Non-pigmented ciliary epithelial cell (primary cell): Measurements from ENCODE around the gene BIRC5.
"Not testable (repeated sequence)": the region's sequence is repeated elsewhere in the genome, so short reads cannot be mapped to it uniquely, and the experiment has no call there.

Experiments
- DNase-seq: peaks from one replicate; pipeline ENCODE4 v3.0.0-alpha.2; 2010; ENCODE audit warnings: low read depth

The BIRC5 gene

DNA sequence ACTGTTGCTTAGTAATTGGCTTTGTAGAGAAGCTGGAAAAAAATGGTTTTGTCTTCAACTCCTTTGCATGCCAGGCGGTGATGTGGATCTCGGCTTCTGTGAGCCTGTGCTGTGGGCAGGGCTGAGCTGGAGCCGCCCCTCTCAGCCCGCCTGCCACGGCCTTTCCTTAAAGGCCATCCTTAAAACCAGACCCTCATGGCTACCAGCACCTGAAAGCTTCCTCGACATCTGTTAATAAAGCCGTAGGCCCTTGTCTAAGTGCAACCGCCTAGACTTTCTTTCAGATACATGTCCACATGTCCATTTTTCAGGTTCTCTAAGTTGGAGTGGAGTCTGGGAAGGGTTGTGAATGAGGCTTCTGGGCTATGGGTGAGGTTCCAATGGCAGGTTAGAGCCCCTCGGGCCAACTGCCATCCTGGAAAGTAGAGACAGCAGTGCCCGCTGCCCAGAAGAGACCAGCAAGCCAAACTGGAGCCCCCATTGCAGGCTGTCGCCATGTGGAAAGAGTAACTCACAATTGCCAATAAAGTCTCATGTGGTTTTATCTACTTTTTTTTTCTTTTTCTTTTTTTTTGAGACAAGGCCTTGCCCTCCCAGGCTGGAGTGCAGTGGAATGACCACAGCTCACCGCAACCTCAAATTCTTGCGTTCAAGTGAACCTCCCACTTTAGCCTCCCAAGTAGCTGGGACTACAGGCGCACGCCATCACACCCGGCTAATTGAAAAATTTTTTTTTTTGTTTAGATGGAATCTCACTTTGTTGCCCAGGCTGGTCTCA, 11.2 kb downstream of the BIRC5 start:
- no peak for DNase-seq

DNA sequence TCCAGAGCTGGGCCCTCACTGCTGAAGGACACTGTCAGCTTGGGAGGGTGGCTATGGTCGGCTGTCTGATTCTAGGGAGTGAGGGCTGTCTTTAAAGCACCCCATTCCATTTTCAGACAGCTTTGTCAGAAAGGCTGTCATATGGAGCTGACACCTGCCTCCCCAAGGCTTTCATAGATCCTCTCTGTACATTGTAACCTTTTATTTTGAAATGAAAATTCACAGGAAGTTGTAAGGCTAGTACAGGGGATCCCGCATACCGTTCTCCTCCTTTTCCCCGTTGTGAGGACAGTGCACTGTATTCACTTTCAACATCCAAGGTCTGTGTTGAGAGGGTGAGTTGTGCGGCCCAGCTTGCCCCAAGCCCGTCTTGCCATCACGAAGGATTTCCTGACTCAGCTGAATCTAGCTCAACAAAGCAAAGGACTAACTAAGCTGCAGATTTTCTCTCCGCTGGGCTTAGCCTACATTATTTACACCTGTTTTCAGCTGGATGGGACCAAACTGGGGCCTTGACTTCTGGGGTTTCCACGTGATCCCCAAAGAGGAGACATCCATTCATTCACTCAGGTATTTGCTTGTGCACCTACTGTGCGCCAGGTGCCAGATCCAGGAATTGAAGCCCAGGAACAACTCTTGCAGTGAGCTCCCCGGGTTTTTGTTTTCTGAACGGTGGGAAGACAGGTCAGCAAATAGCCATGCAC, 12.2 kb downstream of the BIRC5 start:
- DNase-seq: no peak

DNA sequence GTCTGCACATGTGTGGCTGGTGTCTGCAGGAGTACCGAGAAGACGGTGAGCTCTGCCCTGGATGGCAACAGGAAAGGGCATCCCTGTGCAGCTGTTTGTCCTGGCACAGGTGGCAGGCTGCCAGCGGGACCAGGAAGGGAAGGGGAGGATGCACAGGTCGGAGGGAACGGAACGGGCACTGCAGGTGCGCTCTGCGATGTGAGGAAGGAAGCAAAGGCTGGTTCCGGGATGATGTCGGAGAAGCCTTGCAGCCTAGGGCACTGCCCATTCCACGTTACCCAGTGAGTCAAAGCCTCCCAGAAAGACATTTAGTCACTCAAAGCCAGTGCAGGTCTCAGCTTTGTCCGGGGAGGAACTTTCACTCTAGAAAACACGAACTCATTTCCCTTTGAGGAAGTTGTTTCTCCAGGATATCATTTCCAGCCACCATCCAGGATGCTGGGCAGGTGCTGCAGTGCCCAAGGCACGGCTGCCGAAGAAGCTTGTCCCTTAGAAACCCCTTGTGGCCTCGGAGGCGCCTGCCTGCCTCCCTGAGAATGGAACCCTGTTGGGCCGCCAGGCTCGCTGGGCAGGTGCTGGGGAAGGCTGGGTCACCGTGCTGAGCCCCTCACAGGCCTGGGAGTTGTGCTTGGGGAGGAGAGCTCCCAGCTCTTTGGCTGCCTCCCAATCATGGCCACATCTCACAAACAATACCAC, 12.9 kb downstream of the BIRC5 start:
- DNase-seq: no peak

DNA sequence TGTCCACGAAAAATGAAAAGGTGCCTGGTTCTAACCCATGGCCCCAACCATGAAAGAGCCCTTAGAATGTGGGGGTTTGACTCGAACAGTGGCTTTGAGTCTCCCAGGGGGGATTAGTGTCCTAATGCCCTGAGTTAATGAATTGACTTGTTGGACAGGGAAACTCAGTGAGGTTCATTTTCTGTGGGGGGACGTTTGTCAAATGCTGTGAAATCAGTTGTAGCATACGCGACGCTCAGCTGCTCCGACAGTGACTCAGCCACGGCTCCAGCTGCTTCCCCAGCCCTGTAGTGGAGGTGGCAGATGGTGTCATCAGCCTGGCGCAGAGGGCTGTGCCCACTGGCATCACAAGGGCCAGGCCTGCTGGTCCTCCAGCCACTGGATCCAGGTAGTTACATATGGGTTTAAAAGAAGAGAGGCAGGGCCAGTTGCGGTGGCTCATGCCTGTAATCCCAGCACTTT, 13.4 kb downstream of the BIRC5 start:
- DNase-seq: no peak

DNA sequence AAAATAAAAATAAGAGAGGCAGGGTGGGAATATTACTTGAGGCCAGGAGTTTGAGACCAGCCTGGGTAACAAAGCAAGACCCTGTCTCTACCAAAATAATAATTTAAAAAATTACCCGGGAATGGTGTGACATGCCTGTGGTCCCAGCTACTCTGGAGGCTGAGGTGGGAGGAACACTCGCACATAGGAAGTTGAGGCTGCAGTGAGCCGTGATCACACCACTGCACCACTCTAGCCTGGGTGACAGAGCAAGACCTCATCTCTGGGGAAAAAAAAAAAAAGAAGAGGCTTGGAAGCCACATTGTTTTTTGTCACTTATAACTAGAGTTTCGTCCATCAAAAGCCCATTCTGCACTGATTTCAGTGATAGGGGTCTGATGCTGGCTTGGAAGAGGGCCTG, 14.1 kb downstream of the BIRC5 start:
- no peak for DNase-seq

DNA sequence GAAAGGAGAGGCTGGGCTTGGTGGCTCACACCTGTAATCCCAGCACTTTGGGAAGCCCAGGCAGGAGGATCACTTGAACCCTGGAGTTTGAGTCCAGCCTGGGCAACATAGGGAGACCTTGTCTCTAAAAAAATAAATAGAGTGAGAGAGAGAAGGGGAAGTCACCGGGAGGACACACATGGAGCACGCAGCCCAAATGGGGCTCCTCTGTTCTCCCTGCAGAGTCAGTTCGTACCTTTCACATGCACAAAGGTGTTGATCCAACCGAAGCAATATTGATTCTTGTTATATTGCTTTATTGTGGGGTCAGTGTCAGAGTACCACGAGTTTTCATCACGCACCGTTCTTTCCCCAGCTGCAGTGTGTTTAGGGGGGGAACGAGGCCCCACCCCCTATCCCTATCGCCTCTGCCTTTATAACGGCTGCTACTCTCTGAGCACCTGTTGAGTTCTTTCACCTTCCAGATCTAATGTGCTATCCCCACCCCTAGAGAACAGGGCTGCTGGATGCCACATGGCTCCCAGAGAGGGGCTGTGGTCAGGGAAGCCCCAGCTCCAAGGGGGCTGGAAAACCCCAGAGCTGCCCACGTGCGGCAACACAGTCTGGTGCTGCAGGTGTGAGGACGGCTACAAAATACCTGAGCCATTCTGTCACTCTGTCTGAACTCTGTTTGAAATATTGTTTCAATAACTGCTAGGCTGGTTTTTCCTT, 16.4 kb downstream of the BIRC5 start:
- DNase-seq: no peak

DNA sequence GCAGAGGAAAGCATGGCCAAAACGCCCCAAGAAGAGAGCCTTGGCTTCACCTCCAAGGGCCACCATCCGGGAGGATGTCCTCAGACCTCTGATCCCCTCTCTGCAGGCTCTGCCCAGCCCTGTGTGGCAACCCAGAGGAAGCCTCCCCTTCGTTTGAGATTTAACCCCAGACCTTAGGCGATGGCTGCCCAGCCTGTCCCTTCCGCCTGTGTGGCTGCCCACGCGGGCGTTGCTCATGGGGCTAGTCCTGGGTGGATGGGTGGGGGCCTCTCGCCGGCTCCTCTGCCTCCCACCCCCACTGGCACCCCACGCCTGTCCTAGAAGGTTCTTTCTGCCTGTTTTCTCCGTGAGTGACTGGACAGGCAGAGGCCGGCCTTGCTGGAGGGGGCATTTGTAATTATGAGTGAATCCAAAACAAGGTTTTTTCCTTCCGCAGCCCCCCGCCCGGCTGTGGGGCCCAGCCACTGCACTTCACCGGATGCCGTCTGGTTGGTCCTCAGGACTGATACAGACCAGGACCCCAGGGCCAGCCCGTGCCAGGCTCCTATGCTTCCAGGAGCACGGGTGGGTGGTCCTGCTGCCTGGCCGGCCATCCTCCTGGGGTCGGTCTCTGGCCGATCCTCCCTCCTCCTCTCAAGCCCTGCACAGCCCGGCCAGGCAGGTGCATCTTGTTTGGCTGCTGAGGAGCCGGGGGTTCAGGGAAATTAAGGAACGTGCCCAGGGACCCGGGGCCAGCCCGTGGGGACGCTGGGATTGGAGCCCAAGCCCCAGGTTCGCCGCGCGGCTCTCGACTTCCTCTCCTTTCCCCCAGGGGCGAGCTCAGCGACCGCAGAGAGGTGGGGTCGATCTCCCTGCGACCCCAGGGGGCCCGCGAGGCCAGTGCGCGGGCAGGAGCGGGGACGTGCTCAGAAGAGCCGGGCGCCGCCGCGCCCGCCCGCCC, 17.2 kb downstream of the BIRC5 start, which contains the start of gene TMEM235:
TMEM235 (plus strand) TSS at position 636 of the 940 bp plus-strand sequence. CDS start 393 bp downstream, outside the sequence.
- no peak for DNase-seq

DNA sequence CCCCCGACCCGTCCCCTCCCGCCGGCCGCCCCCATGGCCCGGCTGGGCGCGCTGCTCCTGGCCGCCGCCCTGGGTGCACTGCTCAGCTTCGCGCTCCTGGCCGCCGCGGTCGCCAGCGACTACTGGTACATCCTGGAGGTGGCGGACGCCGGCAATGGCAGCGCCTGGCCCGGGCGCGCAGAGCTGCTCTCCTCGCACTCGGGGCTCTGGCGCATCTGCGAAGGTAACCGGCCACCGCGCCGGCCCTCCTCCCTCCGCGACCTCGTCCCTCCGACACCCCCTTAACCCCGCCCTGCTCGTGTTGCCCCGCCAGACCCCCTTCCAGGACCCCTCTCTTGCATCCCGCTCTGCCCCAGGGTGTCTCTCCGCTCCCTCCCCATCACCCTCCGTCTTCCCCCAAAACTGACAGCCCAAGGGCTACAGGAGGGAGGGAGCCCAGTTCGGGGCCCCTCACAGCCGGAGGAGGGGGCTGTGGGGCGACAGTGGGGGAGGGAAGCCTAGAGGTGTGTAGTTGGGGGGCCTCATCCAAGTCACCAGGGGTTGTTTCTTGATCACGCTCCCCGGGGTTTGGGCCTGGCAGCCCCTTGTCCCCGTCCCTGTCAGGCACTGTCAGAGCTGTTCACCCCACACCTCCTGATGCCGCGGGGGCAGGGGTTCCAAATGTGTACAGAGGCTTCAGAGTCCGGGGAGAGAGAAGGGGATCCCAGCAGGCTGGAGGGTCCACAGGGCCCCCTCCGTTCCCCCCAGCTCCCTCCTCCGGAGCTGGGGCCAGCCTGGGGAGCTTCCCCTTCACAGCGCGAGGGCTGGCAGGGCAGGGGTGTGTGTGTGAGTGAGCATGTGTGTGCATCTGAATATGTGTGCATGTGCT, 18.2 kb downstream of the BIRC5 start:
- no peak for DNase-seq

DNA sequence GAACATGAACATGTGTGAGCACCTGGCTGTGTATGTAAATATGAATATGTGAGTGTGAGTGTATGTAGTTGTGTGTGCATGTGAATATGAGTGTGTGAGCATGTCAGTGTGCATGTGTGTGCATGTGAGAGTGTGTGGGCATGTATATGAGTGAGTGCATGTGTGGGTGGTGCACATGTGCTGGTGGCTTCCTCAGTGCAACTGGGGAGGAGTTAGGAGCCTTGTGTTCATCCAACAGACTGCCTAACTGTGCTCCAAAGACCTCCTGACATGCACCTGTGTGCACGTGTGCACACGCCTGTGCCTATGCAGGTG, 18.8 kb downstream of the BIRC5 start:
- no peak for DNase-seq

DNA sequence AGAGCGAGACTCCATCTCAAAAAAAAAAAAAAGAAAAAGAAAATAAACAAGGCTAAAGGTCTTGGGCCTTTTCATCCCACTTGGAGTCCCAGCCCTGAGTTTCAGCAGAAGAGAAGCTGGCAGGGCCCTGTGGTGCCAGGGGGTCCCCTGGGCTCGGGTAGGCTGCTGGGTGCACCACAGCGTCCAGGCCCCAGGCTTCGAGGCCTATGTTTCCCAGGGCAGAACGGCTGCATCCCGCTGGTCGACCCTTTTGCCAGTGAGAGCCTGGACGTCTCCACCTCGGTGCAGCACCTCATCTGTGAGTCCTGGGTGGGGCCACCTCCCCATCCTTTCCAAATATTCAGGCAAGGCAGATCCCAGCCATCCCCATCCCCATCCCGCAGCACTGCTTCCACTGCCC, 19.6 kb downstream of the BIRC5 start:
- DNase-seq: no peak

DNA sequence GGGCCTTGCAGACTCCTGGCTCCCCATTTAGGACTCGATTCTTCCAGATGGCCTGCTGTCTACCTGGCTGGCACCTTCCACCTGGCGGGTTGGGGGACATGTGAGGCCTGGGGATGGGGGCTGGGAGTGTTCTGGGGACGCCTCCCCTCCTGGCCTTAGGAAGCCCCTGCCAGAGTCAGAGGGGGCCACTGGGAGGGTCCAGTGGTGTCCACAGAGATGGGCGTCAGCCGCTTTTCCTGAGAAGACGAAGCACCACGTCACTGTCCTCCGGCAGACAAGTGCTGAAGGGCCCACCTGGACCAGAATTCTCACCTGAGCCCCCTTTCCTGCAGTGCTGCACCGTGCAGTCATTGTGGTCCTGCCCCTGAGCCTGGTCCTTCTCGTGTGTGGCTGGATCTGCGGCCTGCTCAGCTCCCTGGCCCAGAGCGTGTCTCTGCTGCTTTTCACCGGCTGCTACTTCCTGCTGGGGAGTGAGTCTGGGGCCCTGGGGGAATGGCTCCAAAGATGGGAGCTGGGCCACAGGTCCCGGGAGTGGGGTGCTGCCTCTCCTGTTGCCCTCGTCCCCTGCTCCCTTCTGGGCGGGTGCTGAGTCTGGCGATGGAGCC, 20.3 kb downstream of the BIRC5 start:
- no peak for DNase-seq

DNA sequence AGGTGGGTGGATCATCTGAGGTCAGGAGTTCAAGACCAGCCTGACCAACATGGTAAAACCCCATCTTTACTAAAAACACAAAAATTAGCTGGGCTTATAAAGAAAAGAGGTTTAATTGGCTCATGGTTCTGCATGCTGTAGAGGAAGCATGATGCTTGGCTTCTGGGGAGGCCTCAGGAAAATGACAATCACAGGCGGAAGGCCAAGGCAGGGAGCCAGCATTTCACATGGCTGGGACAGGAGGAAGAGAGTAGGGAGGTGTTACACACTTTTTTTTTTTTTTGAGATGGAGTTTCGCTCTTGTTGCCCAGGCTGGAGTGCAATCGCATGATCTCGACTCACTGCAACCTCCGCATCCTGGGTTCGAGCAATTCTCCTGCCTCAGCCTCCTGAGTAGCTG, 21.0 kb downstream of the BIRC5 start:
- not testable (repeated sequence) for DNase-seq

DNA sequence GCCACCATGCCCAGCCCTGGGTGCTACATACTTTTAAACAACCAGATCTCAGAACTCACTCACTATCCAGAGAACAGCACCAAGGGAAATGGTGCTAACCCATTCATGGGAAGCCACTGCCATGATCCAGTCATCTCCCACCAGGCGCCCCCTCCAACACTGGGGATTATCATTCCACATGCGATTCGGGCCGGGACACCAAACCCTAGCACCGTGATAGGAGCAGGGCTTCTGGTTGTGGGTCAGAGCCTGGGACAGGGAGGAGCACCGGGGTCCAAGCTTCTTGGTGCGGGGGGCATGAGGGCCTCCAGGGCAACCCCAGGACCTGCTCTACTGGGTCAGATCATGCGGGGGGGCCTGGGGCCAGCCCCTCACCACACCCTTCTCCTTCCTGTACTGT, 21.8 kb downstream of the BIRC5 start:
- no peak for DNase-seq

DNA sequence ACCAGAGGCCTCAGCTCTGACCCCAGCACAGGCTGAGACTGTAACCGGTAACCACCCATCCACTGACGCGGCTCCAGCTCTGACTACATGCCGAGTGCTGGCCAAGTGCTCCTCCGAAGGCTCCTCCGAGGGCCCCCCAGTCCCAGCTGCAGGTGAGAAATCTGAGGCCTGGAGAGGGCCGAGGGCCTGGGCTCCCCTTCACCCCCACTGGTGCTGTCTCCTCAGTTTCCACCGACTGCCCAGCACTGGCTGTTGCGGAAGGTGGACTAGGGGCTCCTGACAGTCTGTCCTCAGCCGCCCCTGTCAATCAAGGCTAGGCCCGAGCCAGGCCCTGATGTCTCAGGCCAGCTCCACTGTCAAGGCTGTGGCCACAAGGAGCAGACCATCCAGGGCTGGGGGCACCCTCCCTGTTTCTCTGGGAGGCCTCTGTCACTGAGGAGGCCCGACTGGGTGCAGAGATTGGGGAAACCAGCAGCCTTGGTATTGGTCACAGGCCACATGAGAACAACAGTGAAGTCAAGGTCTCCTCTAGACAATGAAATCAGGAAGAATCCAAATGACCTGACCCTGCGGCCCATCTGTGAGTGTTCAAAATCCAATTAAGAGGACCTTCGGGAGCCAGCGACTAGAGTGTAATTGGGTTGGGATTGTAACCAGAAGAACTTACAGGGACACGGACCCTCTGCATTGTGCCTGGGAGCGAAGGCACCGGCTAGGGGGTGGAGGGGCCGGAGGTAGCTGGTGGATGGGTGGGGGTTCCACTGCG, 22.5 kb downstream of the BIRC5 start:
- DNase-seq: no peak

DNA sequence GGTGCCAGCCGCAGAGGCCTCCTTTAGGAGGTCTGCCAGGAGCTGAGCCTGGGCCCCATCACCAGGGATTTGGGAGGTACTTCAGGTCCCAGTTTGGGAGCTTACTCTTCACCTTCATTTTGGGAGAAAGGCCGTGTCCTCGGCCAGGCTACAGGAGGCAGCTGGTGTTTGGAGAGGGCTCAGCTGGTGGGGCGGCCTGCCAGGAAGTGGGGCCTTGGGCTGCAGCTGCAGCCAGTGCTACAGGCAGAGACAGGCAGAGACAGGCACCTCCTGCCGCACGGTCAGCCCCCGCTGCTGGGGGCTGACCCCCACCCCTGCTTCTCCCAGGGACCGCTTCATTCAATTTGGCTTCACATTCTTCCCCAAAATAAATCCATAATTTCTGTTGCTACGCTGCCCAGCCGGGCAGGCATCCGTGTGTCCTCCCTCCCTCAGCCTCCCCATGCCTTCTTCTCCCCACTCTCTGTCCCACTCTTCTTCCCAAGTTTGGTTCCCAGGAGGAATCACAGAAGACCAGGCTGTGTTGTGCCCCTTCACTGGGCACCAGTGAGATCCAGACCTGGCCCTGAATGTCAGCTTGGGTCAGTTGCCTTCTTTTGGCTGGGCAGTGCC, 23.5 kb downstream of the BIRC5 start:
- DNase-seq: no peak

DNA sequence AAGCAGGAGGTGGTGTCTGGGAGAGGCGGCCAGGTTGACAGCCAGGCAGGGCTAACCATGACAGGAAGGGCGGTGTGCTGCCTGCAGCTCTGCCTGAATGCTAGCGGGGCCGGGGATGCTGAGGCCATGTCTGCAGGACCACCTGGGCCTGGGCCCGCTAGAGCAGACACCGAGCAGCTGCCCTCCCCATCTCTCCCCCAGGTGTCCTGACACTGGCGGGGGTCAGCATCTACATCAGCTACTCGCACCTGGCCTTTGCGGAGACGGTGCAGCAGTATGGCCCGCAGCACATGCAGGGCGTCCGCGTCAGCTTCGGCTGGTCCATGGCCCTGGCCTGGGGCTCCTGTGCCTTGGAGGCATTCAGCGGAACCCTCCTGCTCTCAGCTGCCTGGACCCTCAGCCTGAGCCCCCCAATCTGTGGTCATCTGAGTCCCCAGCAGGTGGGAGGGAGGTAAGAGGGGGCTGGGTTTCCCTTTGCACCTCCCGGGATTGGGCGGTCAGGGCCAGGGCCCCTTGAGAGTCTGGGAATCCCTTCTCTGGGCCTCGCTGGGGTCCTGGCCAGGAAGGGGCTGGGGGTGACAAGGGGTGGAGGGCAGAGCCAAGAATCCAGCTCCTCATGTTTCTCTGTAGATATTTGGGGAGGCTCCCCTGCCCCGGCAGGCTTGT, 24.9 kb downstream of the BIRC5 start:
- DNase-seq: no peak

DNA sequence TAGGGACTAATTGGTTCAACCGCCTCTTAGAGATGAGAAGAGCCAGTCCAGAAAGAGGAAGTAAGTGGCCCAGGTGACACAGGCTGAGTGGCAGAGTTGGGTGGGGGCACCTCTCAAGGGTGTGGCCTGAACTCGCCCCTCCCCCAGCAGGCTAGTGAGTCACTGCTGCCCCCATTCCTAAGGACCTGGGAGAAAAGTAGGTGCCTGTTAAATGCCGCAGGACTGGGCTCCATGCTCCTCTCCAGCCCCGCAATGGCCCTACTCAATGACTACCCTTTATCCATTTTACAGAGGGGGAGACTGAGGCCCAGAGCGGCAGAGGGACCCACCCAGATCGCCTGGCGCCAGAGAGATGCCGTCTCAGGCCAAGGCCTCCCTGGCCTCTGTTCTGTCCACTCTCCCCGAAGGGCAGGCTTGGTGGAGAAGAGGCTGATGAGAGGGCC, 25.5 kb downstream of the BIRC5 start:
- no peak for DNase-seq
